ENCODE data around the gene TIMM9.
"Not testable (repeated sequence)": the region's sequence is repeated elsewhere in the genome, so short reads cannot be mapped to it uniquely, and the experiment has no call there.

Gene TIMM9

GRCh38 chr14:58397156-58397555, 30.2 kb downstream of the TIMM9 start:
- no peak for DNase-seq

GRCh38 chr14:58395812-58396788, 31.2 kb downstream of the TIMM9 start, which contains the start of gene TOMM20L:
Gene TOMM20L, plus strand, starts transcription at chr14:58395930. Its CDS starts 28 bp downstream, at chr14:58395958.
- peak; percentile 56 for DNase-seq

- DNase-seq: no peak
Measured at GRCh38 chr14:58395562-58395811, 31.8 kb downstream of the TIMM9 start.

- no peak for DNase-seq
Measured at GRCh38 chr14:58390830-58391229, 36.5 kb downstream of the TIMM9 start.

GRCh38 chr14:58376791-58377190, 50.5 kb downstream of the TIMM9 start:
- no peak for DNase-seq

- no peak for DNase-seq
Measured at GRCh38 chr14:58368956-58369355, 58.4 kb downstream of the TIMM9 start.

- DNase-seq: no peak
Measured at GRCh38 chr14:58367296-58367695, 60.0 kb downstream of the TIMM9 start.

- DNase-seq: no peak
Measured at GRCh38 chr14:58364316-58364715, 63.0 kb downstream of the TIMM9 start.

- peak; percentile 54 for DNase-seq
Measured at GRCh38 chr14:58362798-58363412, 64.4 kb downstream of the TIMM9 start.

- DNase-seq: not testable (repeated sequence)
Measured at GRCh38 chr14:58362272-58362671, 65.1 kb downstream of the TIMM9 start.

All from DMS153 (cell line).